Right atrium auricular region (tissue), 2 donors: Measurements from ENCODE around the gene LMBRD1. TPM values are rescaled to one million over a fixed set of nuclear protein-coding genes. Genes with fewer than 3 reads are reported as not detected.

ENCODE experiments used
- DNase-seq: peaks from one replicate; pipeline ENCODE4 v3.0.0-alpha.2; 2019; ENCODE audit warnings: low spot score
- H3K27ac ChIP-seq, 2 donors: fragments of 200-600 bp; sonication (generic); 1 replicate in 1 of 2; 2 replicates in 1 of 2; pipeline ENCODE4 v1.5.1; 2016 to 2019
- H3K27me3 ChIP-seq, 2 donors: fragments of 200-600 bp; sonication (generic); one replicate each; pipeline versions ENCODE4 v1.5.1 to v1.6.0; 2017 to 2019
- H3K36me3 ChIP-seq: fragments of 200-600 bp; sonication (generic); one replicate; pipeline ENCODE4 v1.5.1; 2016
- H3K4me1 ChIP-seq, 2 donors: fragments of 200-600 bp; sonication (generic); one replicate each; pipeline versions ENCODE4 v1.5.1 to v1.6.0; 2017 to 2019
- H3K4me3 ChIP-seq, 2 donors: fragments of 200-600 bp; sonication (generic); 1 replicate in 1 of 2; 2 replicates in 1 of 2; pipeline ENCODE4 v1.5.1; 2017 to 2019; ENCODE audit warnings: mild to moderate bottlenecking in 1 of 2, moderate library complexity in 1 of 2
- H3K9me3 ChIP-seq, 2 donors: fragments of 200-600 bp; sonication (generic); one replicate each; pipeline ENCODE4 v1.5.1; 2019
- total RNA-seq, 2 donors: library from RNA; depleted of rRNA; stranded (reverse); fragments of >200 nt; gene quantifications; one replicate each; pipeline ENCODE4 v1.1.0, GENCODE V29; 2016
- TF ChIP-seq, protein P1 (sequence below), 2 donors: fragments of 200-600 bp; sonication (generic); IDR thresholded peaks; one replicate each; pipeline ENCODE4 v1.5.1; 2019; ENCODE audit warnings: antibody characterized with exemption in 2 of 2

Gene LMBRD1
- total RNA-seq, 2 donors from 2014 or later = 46.9 to 50.0 TPM

DNA sequence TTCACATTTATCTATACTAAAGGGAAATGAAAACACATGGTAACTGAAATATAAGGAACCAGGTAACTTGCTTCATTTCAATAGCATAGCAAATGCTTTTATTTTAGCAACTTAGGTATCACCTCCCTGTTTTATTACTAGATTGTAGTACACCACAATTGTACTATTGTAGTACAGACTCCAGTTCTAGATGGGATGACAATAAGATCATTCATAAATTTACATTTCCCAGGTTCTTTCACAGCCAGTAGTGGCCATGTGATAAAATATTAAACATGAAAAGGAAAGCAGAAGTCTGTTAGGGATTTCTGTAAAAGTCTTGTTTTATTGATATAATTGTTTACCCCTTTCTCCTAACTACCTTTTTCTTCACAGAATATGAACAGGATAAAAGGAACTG is 97.2 kb downstream of the LMBRD1 start:
- Histone ChIP-seq H3K36me3 (no peaks in the 10 kb centered on the region), H3K27ac (no peak overlapping the region), H3K4me3 (no peak overlapping the region), H3K9me3 (no peaks in the 10 kb centered on the region), H3K4me1 (no peaks in the 10 kb centered on the region), H3K27me3 (no peaks in the 10 kb centered on the region)
- DNase-seq = no peak
- TF ChIP-seq, protein P1, sequence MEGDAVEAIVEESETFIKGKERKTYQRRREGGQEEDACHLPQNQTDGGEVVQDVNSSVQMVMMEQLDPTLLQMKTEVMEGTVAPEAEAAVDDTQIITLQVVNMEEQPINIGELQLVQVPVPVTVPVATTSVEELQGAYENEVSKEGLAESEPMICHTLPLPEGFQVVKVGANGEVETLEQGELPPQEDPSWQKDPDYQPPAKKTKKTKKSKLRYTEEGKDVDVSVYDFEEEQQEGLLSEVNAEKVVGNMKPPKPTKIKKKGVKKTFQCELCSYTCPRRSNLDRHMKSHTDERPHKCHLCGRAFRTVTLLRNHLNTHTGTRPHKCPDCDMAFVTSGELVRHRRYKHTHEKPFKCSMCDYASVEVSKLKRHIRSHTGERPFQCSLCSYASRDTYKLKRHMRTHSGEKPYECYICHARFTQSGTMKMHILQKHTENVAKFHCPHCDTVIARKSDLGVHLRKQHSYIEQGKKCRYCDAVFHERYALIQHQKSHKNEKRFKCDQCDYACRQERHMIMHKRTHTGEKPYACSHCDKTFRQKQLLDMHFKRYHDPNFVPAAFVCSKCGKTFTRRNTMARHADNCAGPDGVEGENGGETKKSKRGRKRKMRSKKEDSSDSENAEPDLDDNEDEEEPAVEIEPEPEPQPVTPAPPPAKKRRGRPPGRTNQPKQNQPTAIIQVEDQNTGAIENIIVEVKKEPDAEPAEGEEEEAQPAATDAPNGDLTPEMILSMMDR (IDR thresholded peaks at IDR 0.05) = no peak

DNA sequence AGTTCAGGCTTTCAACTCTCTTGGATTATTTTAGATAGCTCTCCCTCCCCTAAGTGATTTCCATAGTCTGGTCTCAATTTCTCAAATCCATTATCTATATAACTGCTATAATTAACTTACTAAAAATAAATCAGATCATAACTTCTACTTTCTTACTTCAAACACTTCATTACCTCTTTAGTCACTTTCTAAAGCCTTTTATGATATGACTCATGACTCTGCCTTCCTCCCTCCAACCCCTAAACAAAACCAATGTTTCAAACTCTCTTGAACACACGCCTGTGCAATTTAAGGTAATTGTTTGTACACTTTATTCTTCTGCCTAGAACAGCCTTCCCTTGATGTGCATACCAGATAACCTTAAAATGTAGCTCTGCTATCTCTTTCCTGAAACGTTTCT is 100.5 kb downstream of the LMBRD1 start:
- H3K27ac ChIP-seq = no peak overlapping the region
- no peaks in the 10 kb centered on the region for H3K27me3 ChIP-seq
- DNase-seq = no peak
- no peaks in the 10 kb centered on the region for H3K9me3 ChIP-seq
- no peaks in the 10 kb centered on the region for H3K36me3 ChIP-seq
- TF ChIP-seq, protein P1 (IDR thresholded peaks at IDR 0.05) = no peak
- H3K4me1 ChIP-seq = no peaks in the 10 kb centered on the region
- no peak overlapping the region for H3K4me3 ChIP-seq

DNA sequence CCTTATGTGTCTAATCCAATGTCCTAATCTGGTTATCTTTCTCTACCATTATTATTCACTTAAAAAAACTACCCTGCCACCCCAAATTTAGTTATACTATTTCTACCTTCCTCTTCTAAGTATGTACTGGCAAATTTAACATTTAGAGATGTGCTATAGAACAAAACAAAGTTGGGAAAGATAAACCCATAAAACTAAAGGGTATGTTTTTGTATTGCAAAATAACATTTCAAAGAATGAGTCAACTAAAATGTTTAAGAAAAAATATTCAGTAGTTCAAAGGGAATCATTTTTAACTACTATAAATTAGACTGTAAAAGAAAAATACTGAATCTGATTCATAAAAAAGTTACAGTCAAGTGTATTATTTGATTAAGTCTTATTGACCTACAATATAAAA is 103.0 kb downstream of the LMBRD1 start:
- DNase-seq = no peak
- Histone ChIP-seq H3K4me3 (no peak overlapping the region), H3K27ac (no peak overlapping the region), H3K4me1 (no peaks in the 10 kb centered on the region), H3K36me3 (no peaks in the 10 kb centered on the region), H3K9me3 (no peaks in the 10 kb centered on the region), H3K27me3 (no peaks in the 10 kb centered on the region)
- TF ChIP-seq, protein P1 (IDR thresholded peaks at IDR 0.05) = no peak

DNA sequence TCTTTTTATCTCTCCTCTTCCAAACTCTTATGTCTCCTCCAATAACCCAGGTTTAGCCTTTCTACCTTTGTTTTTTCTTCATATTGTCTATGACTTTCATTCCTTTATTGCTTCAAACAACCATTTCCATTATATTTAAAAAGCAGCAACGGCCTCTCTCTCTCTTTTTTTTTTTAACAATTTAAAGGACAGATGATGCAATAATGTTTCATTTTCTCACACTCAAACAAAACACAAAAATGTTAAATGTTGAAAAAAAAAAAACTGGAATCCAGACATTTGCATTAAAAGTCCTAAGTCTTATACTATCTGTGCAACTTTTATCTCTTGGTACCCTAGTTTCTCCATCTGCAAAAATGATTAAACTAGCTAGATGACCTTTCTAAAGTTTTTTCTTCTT is 105.8 kb downstream of the LMBRD1 start:
- Histone ChIP-seq H3K4me3 (no peak overlapping the region), H3K27me3 (no peaks in the 10 kb centered on the region), H3K27ac (no peak overlapping the region), H3K4me1 (no peaks in the 10 kb centered on the region), H3K9me3 (no peaks in the 10 kb centered on the region), H3K36me3 (no peaks in the 10 kb centered on the region)
- TF ChIP-seq, protein P1 (IDR thresholded peaks at IDR 0.05) = no peak
- no peak for DNase-seq

DNA sequence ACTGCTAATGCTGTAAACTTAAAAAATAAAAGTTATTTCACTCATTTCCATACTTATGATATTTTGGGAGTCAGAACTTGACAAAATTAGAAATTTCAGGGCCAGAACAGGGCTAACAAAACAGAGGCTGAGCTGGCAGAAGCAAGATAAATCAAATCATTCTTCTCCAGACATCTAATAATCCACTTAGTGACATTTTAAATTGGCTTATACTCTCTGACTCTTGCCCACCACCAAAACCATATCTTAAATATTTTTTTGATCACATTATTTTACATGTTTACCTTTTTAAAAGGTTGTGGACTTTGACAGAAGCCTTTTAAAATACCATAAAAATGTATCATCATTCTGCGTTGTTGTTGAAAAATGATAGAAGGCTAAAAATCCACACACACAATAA is 116.5 kb downstream of the LMBRD1 start:
- Histone ChIP-seq H3K27ac (no peak overlapping the region), H3K9me3 (no peaks in the 10 kb centered on the region), H3K36me3 (no peaks in the 10 kb centered on the region), H3K4me3 (no peak overlapping the region), H3K27me3 (no peaks in the 10 kb centered on the region), H3K4me1 (no peaks in the 10 kb centered on the region)
- TF ChIP-seq, protein P1 (IDR thresholded peaks at IDR 0.05) = no peak
- DNase-seq = no peak

DNA sequence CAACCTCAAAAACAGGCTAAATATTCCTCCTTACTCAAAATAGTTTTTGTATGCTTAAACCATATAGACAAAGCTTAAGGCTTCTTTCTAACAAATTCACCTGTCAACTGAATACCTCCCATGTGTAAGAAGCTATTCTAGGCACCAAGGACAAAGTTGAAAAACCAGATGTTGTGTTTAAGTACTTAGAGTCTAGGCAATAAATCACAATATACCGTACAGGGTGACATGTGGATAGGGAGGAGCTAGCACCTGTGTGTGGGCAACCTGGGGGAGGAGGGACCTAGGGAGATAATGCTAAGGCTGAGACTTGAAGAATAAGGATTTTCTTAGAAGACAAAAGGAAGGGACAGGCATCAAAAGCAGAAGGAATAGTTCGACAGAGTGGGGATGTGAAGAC is 123.5 kb downstream of the LMBRD1 start:
- TF ChIP-seq, protein P1 (IDR thresholded peaks at IDR 0.05) = no peak
- Histone ChIP-seq H3K36me3 (peaks cover 15% of the 10 kb centered on the region), H3K27me3 (no peaks in the 10 kb centered on the region), H3K9me3 (no peaks in the 10 kb centered on the region), H3K27ac (no peak overlapping the region), H3K4me1 (no peaks in the 10 kb centered on the region), H3K4me3 (no peak overlapping the region)
- no peak for DNase-seq
